Left hindlimb (tissue), 1 donor: ENCODE results near the gene PDLIM1.

Source experiments
- DNase-seq: peaks from one replicate; pipeline ENCODE4 v3.0.0-alpha.2; 2018

The PDLIM1 gene

DNA sequence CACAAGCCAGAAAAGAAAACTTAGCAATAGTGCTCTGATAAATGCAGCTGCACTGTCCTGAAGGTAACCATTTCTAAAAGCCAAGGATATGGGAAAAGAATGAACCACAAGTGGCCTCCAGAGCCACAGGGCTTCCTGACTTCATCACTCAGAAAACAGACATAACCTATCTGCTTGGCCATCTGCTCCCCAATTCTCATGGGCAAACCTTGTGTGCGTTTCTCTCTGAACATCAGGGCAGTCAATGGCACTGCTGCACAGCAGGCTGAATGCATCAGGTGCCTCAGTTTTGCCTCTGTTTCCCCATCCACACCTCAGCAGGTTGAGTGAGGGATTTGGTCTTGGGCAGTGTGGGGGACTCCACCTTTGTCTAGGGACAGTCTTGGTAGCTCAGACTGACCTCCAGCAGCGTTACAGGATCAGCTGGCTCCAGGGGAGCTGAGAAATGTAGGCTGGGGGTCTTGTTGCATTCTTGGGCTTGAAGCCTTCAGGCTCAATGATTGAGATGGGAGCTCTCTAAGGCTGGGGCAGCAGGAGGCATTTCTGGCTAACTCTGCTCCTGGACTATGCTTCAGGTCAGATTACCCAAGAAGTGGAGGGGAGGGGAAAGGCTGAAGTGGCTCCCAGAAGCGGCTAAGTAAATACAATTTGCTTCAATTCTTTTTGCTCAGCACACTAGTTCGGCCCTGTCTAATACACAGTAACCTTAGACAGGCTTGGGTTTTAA is 23.6 kb upstream of the PDLIM1 start:
- no peak for DNase-seq

DNA sequence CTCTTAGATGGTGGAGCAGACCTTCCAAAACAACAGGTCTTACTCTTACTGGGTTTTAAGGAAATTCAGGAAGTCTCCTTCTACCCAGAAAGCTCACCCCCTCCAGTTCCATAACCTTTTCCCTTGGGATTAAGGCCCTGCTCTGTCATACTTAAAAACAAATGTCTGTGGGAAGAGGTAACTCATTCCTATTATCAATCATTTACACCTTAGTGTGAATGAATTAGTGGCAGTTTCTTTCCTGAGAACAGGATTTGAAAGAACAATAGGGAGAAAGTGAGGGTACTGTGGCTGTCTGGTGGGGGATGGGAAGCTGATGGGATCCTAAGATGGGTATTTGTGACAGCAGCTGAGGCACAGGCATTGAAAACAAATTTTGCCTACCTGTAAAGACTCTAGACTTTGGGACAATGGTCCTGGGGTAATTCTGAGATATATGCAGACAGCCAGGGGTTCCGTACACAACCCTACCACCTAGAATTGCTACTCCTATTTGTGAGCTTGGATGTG is 22.2 kb upstream of the PDLIM1 start:
- no peak for DNase-seq

GRCh38 chr10:95312257-95312656 is 21.5 kb upstream of the PDLIM1 start:
- DNase-seq = no peak

- DNase-seq = no peak
Measured at GRCh38 chr10:95309958-95310357, 19.2 kb upstream of the PDLIM1 start.

DNA sequence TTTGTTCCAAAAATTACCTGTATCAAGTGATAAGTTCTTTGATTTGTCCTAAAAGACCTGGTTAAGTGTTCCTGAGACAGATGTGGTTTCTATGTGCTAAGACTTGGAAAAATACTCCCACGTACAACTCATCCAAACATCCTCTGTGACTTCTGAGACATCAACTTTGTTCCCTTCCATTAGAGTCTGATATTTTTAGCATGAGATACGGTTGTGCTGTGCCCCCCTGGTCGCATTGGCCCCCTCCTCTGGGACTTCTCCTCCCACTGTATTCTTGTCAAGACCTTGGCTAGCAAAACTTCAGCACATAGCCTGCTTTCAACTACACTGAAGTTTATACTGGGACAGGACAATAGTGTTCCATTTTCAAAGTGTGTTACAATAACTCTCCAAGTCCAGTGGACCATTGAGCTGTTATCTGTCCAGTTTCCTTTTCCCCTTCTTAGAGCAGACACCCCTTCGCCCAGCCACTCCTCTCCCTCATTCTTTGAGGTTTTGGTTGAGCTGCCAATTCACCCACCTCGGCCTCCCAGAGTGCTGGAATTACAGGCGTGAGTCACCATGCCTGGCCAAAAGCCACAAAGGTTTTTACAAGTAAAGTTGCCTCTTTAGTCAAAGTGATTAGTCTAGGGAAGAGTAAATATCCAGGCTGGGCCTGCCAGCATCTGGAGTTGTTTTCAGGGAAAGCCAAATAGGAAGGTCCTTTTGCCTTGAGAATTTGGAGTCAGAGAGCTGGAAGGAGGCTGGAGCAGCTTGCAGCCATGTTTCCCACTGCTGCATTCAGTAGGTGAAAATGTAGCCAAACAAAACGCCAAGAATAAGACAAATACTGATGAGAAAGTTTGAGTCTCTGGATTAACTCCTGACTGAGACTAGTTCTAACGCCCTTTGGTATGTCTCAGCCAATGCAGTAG is 17.8 kb upstream of the PDLIM1 start:
- DNase-seq = no peak

DNA sequence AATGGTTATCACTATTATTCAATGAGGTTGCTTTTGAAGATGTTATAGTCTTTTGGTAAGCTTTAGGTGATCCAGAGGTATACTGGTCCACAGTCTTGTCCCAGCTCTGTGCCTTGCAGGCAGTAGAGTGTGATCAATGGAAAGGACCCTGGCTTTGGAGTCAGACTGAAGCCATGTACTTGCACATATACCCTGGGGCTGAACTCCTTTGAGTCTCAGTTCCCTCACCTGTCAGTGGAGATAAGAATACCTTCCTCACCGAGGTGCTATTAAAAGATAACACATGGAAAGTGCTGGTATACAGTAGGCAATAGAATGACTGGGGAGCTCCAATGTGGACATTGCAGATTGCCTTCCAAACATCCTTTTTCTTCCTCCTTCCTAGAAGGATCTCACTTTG is 16.0 kb upstream of the PDLIM1 start:
- DNase-seq = no peak

GRCh38 chr10:95306318-95306650 is 15.5 kb upstream of the PDLIM1 start:
- no peak for DNase-seq

DNA sequence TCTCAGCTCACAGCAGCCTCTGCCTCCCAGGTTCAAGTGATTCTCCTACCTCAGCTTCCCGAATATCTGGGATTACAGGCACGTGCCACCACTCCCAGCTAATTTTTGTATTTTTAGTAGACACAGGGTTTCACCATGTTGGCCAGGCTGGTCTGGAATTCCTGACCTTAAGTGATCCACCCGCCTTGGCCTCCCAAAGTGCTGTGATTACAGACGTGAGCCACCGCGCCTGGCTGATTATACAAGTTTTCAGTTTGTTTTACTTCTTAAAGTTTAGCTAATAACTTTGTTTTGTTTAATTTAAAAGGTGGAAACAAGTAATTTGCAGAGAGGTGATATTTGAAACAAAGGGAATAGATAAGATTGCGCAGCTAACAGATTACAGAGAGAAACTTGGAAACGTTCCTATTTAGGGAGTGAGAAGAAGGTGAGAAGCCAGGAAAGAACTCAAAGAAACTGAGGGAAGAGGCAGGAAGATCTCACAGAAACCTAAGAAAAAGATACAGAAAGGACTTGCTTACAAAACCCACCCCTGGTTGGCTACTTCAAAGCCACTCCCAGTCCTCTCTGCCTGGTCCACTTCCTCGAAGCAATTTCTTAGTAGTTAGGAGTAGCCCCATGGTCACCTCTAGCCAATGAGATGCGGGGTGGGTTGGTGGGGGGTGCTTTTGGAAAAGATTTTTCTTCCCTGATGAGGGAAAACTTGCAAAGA is 15.0 kb upstream of the PDLIM1 start:
- no peak for DNase-seq

DNA sequence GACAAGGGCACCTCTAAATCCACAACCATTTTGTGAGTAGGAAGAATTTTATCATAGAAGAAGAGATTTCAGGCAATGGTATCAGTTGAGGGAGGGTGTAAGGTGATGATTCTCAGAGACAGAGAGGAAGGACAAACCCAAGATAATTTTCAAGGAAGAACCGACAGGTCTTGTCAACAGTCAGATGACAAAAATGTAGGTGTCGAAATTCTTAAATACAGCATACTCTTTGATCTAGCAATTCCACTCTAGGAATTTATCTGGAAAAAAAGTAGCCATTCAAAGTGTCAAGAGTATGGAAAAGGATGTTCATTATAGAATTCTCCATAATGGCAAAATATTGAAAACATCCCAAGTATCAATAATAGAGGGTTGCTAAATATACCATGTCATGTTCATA is 14.2 kb upstream of the PDLIM1 start:
- no peak for DNase-seq

DNA sequence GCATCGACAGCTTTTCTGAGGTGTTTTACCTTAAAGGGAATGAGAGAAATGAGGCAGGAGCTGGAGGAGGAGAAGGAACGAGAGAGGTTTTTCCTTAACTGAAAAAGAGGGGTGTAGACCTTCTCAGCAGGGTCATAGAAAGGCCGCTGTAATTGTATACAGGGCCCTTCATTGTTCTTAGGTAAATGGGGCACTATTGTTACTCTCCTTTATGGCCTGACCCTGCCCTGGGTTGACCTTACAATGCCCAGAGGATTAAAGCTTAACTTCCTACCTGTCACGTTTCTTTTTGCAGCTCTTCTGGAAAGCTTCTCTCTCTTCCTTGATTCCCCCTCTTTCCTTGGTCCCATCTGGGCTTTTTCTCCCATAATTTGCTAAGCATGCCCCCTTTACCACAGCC is 13.7 kb upstream of the PDLIM1 start:
- DNase-seq = no peak

DNA sequence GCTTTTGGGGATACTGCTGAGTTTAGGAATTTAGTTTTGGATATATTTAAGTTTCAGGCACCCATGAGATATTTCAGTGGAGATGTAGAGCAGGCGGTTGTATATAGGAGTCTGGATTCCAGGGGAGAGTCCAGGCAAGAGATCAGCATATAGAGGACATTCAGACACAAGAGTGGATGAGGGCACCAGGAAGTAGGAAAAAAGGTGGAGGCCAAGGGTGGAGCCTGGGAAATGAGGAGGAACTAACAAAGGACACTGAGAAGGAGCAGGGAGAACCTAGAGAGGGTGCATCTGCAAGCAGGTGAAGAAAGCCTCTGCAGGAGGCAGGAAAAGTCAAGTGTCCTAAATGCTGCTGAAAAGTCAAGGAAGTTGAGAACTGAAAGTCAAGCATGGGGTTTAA is 13.1 kb upstream of the PDLIM1 start:
- DNase-seq = no peak

DNA sequence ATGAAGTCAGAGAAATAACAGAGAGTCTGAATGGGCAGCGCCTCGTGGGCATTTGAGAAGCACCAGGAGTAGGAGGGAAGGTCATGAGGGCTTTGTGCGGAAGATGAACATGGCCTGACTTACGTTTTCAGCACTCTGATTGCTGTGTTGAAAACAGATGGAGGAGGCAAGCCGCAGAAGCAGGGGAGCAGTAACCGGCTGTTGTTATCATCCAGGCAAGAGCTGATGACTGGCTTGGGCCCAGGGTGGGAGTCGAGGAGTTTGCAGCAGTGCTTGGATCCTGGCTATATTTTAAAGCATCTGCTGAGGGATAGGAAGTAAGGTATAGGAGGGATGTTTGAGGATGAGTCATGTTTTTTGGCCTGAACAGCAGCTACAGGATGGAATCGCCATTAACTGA is 12.7 kb upstream of the PDLIM1 start:
- DNase-seq = no peak

DNA sequence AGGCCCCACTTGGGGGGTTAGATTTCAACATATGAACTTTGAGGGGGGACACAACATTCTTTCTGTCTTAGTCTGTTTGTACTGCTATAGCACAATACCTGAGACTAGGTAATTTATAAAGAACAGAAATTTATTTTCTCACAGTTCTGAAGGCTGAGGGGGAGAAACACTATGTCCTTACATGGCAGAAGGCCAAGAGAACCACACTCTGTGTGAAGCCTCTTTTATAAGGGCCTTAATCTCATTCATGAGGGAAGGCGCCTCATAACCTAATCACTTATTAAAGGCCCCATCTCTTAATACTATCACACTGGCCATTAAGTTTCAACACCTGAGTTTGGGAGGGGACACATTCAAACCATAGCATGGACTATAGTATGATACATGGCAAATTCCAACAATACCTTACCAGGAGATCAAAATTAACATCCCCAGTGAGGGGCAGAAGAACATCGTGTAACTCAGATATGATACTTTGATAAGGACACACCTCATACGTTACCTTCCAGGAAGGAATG is 9.3 kb upstream of the PDLIM1 start:
- no peak for DNase-seq

- DNase-seq = no peak
Measured at GRCh38 chr10:95297402-95297801, 6.6 kb upstream of the PDLIM1 start.

DNA sequence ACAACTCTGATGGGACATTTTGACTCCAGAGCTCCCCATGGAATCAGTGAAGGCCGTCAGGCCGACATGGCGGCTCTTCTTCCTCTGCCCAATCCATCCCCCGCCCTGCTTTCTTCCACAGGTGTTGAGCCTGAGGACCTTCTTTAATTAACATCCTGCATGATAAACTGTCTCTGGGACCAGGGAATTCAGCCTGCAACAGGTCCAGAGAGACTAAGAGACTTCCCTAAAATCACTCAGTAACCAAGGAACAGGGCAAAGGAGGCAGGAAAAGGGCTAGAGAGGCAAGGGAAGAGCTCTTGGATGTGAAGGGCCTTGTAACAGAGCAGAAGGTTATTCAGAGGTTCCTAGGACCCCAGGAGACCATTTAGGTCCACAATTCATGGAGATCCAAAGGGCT is 6.0 kb upstream of the PDLIM1 start:
- DNase-seq = no peak

DNA sequence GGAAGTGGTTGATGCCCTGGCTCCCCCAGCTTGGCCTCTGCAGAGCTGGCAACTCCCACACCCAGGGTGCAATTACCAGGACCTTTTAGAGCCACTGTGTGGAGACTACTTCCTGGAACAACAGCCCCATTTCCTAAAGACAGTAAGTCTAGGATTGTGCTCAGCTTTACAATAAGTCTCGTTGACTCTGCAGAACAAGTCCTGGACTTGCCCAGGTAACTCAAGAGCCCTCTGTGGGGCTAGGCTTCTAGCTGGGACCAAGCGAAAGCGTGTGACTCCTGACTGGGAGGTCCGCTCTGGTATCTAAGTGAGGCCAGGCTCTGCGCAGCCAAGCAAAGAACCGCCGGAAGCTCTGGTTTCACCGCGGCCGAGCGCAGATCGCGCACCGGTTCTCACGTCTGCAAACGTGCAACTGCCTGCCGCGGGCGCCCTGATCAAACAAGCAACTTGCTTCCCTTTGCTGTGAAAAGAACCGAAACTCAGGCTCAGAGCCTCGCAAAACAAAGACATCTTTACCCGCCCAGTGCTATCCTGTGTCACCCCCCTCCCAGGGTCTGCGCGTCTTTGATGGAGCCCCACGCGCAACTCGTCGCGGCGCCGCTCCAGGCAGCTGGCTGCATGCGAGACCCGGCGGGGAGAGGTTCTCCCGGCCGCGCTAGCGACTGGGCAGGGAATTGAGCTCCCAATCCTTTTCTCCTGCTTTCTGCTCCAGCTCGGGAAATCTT is 4.4 kb upstream of the PDLIM1 start:
- DNase-seq = no peak

GRCh38 chr10:95293631-95294030 is 2.8 kb upstream of the PDLIM1 start:
- no peak for DNase-seq

DNA sequence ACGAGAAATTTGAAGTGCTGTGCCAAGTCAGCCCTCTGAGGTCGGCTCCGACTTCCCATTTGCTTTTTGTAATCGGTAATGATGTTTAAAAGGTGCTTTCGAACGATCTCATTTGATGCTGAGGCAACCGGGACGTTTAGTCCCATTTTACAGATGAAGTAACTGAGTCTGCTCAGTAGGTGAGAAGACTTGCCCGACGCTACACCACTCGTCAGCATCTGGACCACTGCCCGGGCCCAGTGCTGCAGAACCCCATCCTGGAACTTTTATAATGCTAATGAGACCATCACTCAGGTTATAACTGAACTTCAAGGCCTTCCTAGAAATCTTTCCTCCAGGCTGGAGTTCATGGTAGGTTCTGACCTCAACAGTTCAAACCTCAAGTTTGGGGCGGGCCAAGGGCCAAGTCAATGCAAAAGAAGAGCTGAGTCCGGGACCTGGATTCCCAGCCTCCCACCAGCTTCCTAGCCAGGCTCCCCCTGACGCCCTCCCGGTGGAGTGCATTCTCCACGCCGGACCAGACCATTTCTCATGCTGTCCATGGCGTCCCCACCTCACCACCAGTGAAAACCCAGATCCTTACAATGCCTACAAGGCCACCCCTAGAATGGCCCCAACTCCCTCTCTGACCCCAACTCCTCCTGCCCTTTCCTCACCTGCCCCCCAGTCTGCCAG is 699 bp upstream of the PDLIM1 start:
- no peak for DNase-seq

DNA sequence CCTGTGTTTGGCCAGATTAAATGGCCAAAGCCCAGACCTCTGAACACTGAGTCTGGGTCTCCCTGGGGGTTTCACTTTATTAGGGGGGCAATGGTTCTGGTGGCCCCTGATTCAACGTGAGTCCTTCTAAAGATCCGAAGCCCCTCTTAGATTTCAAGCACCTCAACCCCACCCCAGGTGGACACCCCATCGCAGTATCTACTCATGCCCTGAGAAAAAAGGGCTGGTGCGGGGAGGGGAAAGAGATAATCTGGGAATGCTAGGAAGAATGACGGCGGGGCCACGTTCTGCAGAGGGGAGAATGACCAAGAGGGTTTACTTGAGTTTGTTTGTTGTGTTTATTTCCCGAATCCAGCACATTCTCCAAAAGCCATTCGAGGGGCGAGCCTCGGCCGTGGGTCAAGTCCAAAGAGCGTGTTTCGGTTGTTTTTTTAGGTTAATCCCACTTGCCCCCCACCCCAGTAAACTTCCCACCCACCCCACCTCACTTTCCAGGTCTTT is 832 bp downstream of the PDLIM1 start:
- DNase-seq = no peak

- DNase-seq = no peak
Measured at GRCh38 chr10:95289003-95289920, 1.5 kb downstream of the PDLIM1 start.

DNA sequence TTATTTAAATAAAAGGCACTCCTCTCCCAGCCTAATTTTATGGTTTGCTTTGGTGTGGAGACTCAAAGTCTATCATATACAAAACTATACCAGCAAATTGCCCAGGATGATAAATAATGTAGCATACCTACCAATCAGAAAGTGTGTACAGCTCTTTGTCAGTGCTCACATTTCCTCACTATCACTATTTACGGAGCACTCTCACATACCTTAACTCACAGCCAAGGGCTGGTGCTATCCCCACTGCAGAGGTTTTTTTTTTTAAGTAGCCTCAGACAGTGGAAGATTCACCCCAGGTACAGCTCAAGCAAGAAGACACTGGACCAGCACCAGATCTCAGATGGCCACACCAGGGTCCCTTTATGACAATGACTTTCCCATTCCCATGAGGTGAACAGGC is 2.5 kb downstream of the PDLIM1 start:
- no peak for DNase-seq
